SK-N-SH (cell line): Measurements from ENCODE around the gene OPCML. TPM values are rescaled to one million over a fixed set of nuclear protein-coding genes. Genes with fewer than 3 reads are reported as not detected.

Experiments
- CTCF ChIA-PET: fragments of 300-600, 350-600 bp; formaldehyde crosslinking; extraction: SDS; loops from one replicate; lab custom pipeline; 2021; lab: Yijun Ruan, JAX
- POLR2A ChIA-PET: fragments of 350-600 bp; sonication (Branson Sonifier 250); formaldehyde crosslinking; extraction: SDS; loops from one replicate; lab custom pipeline; 2020; ENCODE audit warnings: antibody characterized with exemption, inconsistent platforms; lab: Yijun Ruan, JAX
- DNase-seq: peaks from one replicate; pipeline ENCODE4 v3.0.0; 2012
- H2AFZ ChIP-seq: fragments of 200-600 bp; sonication (generic); 2 replicates; pipeline ENCODE4 v1.8.1; 2016; ENCODE audit warnings: antibody characterized with exemption, mild to moderate bottlenecking, low read depth
- H3F3A ChIP-seq: fragments of 200-600 bp; sonication (generic); replicated peaks from 2 replicates; pipeline ENCODE3; 2016; ENCODE audit warnings: antibody characterized with exemption, mild to moderate bottlenecking; ENCODE audit not compliant: insufficient read depth
- H3K27ac ChIP-seq, 2 experiments: fragments of 200-500 bp in 1 of 2; fragments of 200-600 bp in 1 of 2; sonication (Bioruptor generic) in 1 of 2; sonication (generic), shearing (Covaris generic) in 1 of 2; 2 replicates each; pipeline versions ENCODE4 v1.5.1 to v1.6.1; 2014 to 2016; ENCODE audit warnings: low read depth in 2 of 2, inconsistent platforms in 1 of 2, low read length in 1 of 2, mild to moderate bottlenecking in 1 of 2, mixed read lengths in 1 of 2
- H3K27me3 ChIP-seq: fragments of 200-600 bp; sonication (generic), shearing (Covaris generic); 2 replicates; pipeline ENCODE4 v1.6.1; 2016; ENCODE audit warnings: mixed run types; ENCODE audit not compliant: insufficient read depth
- H3K36me3 ChIP-seq, 2 experiments: fragments of 200-500 bp in 1 of 2; fragments of 200-600 bp in 1 of 2; sonication (Bioruptor generic) in 1 of 2; sonication (generic) in 1 of 2; replicated peaks in 1 of 2; 2 replicates each; pipeline versions ENCODE3 to v1.5.1; 2014 to 2016; ENCODE audit warnings: low read length in 1 of 2, mild to moderate bottlenecking in 1 of 2; ENCODE audit not compliant: insufficient read depth in 2 of 2, control insufficient read depth in 1 of 2
- H3K4me1 ChIP-seq, 2 experiments: fragments of 200-500 bp in 1 of 2; fragments of 200-600 bp in 1 of 2; sonication (Bioruptor generic) in 1 of 2; sonication (generic), shearing (Covaris generic) in 1 of 2; 2 replicates each; pipeline versions ENCODE4 v1.5.1 to v1.6.1; 2014 to 2016; ENCODE audit warnings: low read depth in 1 of 2, low read length in 1 of 2, mixed run types in 1 of 2; ENCODE audit not compliant: insufficient read depth in 2 of 2, control insufficient read depth in 1 of 2
- H3K4me2 ChIP-seq: fragments of 200-600 bp; sonication (generic), shearing (Covaris generic); 2 replicates; pipeline ENCODE4 v1.6.1; 2017; ENCODE audit warnings: mixed run types
- H3K4me3 ChIP-seq, 2 experiments: fragments of 200-500 bp in 1 of 2; fragments of 200-600 bp in 1 of 2; sonication (Bioruptor generic) in 1 of 2; sonication (generic), shearing (Covaris generic) in 1 of 2; 2 replicates each; pipeline versions ENCODE4 v1.5.1 to v1.8.1; 2014 to 2016; ENCODE audit warnings: low read depth in 2 of 2, inconsistent platforms in 1 of 2, low read length in 1 of 2, mild to moderate bottlenecking in 1 of 2, mixed read lengths in 1 of 2, moderate library complexity in 1 of 2
- H3K79me2 ChIP-seq: fragments of 200-600 bp; sonication (generic); 2 replicates; pipeline ENCODE4 v1.8.1; 2017; ENCODE audit warnings: mild to moderate bottlenecking; ENCODE audit not compliant: insufficient read depth
- H3K9ac ChIP-seq: fragments of 200-600 bp; sonication (generic); 2 replicates; pipeline ENCODE4 v1.6.1; 2017; ENCODE audit warnings: mixed run types
- H3K9me2 ChIP-seq: fragments of 200-600 bp; sonication (generic); 2 replicates; pipeline ENCODE4 v1.6.1; 2017; ENCODE audit warnings: mixed run types
- H3K9me3 ChIP-seq: fragments of 200-600 bp; sonication (generic); 2 replicates; pipeline ENCODE4 v1.6.1; 2017; ENCODE audit warnings: mixed run types, mild to moderate bottlenecking, moderate library complexity
- H4K20me1 ChIP-seq: fragments of 200-600 bp; sonication (generic); 2 replicates; pipeline ENCODE4 v1.6.1; 2017; ENCODE audit warnings: mild to moderate bottlenecking, mixed run types; ENCODE audit not compliant: insufficient read depth
- EZH2phosphoT487 ChIP-seq: fragments of 200-600 bp; sonication (generic); IDR thresholded peaks from 2 replicates; pipeline ENCODE4 v1.6.1; 2017; ENCODE audit warnings: low read depth, mixed run types, mild to moderate bottlenecking, antibody characterized with exemption, moderate library complexity, borderline replicate concordance
- FOXM1 ChIP-seq: IDR thresholded peaks from 2 replicates; pipeline ENCODE4 v1.4.0; 2012; ENCODE audit warnings: low read depth, mild to moderate bottlenecking
- GABPA ChIP-seq: IDR thresholded peaks from 2 replicates; pipeline ENCODE4 v1.4.0; 2012; ENCODE audit warnings: low read depth, mild to moderate bottlenecking
- JUND ChIP-seq: IDR thresholded peaks from 2 replicates; pipeline ENCODE4 v1.4.0; 2012
- MEF2A ChIP-seq: IDR thresholded peaks from 2 replicates; pipeline ENCODE4 v1.4.0; 2012; ENCODE audit warnings: low read depth, borderline replicate concordance
- MXI1 ChIP-seq: IDR thresholded peaks from 2 replicates; pipeline ENCODE4 v1.6.1; 2012; ENCODE audit warnings: mild to moderate bottlenecking, low read depth, low read length, improper control_type of control experiment
- NFIC ChIP-seq: IDR thresholded peaks from 2 replicates; pipeline ENCODE4 v1.4.0; 2012; ENCODE audit warnings: borderline replicate concordance
- NRF1 ChIP-seq: IDR thresholded peaks from 2 replicates; pipeline ENCODE4 v1.6.1; 2012; ENCODE audit warnings: low read depth, mild to moderate bottlenecking, low read length
- POLR2AphosphoS5 ChIP-seq: IDR thresholded peaks from 2 replicates; pipeline ENCODE4 v1.6.1; 2012; ENCODE audit warnings: low read depth, low read length
- RAD21 ChIP-seq: IDR thresholded peaks from 2 replicates; pipeline ENCODE4 v1.6.1; 2012; ENCODE audit warnings: mild to moderate bottlenecking, low read length
- RCOR1 ChIP-seq: fragments of 150-350 bp; IDR thresholded peaks from 2 replicates; pipeline ENCODE4 v1.6.1; 2017; ENCODE audit warnings: antibody characterized with exemption, low read length
- REST ChIP-seq: IDR thresholded peaks from 2 replicates; pipeline ENCODE4 v1.6.1; 2012; ENCODE audit warnings: mild to moderate bottlenecking, low read depth, low read length, moderate library complexity
- RXRA ChIP-seq: IDR thresholded peaks from 2 replicates; pipeline ENCODE4 v1.4.0; 2012; ENCODE audit warnings: low read depth, mild to moderate bottlenecking, borderline replicate concordance
- SMC3 ChIP-seq: IDR thresholded peaks from 2 replicates; pipeline ENCODE4 v1.6.1; 2012; ENCODE audit warnings: low read depth, low read length, improper control_type of control experiment
- TAF1 ChIP-seq: IDR thresholded peaks from 2 replicates; pipeline ENCODE4 v1.6.1; 2012; ENCODE audit warnings: low read depth, mild to moderate bottlenecking, low read length, moderate library complexity, borderline replicate concordance
- WGBS: methylation state at CpG from one replicate; pipeline ENCODE4 v1.1.6; 2017; ENCODE audit warnings: low lambda C conversion rate; 5-methylcytosine and 5-hydroxymethylcytosine counted together
- polyA plus RNA-seq, 3 experiments: library from polyadenylated mRNA; depleted of rRNA; stranded (reverse); fragments of >200 nt; gene quantifications; 2 replicates each; pipeline ENCODE4 v1.2.3, GENCODE V29; 2012
- TF ChIP-seq, protein P1 (sequence below): fragments of 200-600 bp; sonication (generic); IDR thresholded peaks from 2 replicates; pipeline ENCODE4 v1.6.1; 2017; ENCODE audit warnings: antibody characterized with exemption, mild to moderate bottlenecking, moderate library complexity
- TF ChIP-seq, protein P2 (sequence below): fragments of 150-350 bp; IDR thresholded peaks from 2 replicates; pipeline ENCODE4 v1.6.1; 2016; ENCODE audit warnings: mild to moderate bottlenecking, low read depth, low read length

Gene OPCML
- polyA plus RNA-seq, 1 of the 3 experiments (the other 2 are of a cell fraction), result not detected

DNA sequence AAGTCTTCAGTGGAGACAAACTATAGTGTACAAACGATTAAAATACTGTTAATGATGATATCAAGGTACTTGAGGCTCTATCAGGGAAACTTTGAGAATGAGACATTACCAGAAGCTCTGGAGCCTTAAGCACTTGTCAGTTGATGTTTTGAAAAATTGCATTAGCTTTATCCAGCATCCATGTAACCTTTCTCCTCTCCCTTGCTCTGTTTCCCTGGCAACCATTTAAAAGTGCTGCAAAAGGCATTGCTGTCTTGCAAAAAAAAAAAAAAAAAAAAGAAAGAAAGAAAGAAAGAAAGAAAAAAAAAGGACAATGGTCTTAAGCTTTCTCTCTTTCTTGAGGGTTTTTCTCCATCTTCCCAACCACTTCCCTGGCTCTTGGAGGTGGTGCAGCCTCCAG is 787.0 kb downstream of the OPCML start:
- H3K4me2 ChIP-seq, result no peak overlapping the region
- H3K27ac ChIP-seq, result no peak overlapping the region
- ChIA-PET CTCF (no interaction called here), POLR2A (no interaction called here)
- no peak overlapping the region for H3K9ac ChIP-seq
- no peaks in the 10 kb centered on the region for H3K9me3 ChIP-seq
- 18% methylated on average over 1 of the region's 1 CpG for WGBS
- H3F3A ChIP-seq, result no peaks in the 10 kb centered on the region
- H3K4me1 ChIP-seq, result no peaks in the 10 kb centered on the region
- no peaks in the 10 kb centered on the region for H3K36me3 ChIP-seq
- DNase-seq, result no peak
- H3K4me3 ChIP-seq, result no peak overlapping the region
- no peak for TF ChIP-seq RAD21
- no peak for TF ChIP-seq JUND
- no peak for TF ChIP-seq SMC3
- no peak for TF ChIP-seq FOXM1
- TF ChIP-seq MEF2A, result no peak
- TF ChIP-seq GABPA, result no peak
- no peak for TF ChIP-seq RXRA
- no peak for TF ChIP-seq NRF1
- TF ChIP-seq, protein P1, sequence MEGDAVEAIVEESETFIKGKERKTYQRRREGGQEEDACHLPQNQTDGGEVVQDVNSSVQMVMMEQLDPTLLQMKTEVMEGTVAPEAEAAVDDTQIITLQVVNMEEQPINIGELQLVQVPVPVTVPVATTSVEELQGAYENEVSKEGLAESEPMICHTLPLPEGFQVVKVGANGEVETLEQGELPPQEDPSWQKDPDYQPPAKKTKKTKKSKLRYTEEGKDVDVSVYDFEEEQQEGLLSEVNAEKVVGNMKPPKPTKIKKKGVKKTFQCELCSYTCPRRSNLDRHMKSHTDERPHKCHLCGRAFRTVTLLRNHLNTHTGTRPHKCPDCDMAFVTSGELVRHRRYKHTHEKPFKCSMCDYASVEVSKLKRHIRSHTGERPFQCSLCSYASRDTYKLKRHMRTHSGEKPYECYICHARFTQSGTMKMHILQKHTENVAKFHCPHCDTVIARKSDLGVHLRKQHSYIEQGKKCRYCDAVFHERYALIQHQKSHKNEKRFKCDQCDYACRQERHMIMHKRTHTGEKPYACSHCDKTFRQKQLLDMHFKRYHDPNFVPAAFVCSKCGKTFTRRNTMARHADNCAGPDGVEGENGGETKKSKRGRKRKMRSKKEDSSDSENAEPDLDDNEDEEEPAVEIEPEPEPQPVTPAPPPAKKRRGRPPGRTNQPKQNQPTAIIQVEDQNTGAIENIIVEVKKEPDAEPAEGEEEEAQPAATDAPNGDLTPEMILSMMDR, result no peak
- no peak for TF ChIP-seq POLR2AphosphoS5
- no peak for TF ChIP-seq NFIC
- TF ChIP-seq, protein P2, sequence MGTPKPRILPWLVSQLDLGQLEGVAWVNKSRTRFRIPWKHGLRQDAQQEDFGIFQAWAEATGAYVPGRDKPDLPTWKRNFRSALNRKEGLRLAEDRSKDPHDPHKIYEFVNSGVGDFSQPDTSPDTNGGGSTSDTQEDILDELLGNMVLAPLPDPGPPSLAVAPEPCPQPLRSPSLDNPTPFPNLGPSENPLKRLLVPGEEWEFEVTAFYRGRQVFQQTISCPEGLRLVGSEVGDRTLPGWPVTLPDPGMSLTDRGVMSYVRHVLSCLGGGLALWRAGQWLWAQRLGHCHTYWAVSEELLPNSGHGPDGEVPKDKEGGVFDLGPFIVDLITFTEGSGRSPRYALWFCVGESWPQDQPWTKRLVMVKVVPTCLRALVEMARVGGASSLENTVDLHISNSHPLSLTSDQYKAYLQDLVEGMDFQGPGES, result no peak
- no peak for TF ChIP-seq REST
- no peak for TF ChIP-seq RCOR1
- no peak for TF ChIP-seq MXI1
- no peak for TF ChIP-seq EZH2phosphoT487
- TF ChIP-seq TAF1, result no peak
- H3K27me3 ChIP-seq, result no peaks in the 10 kb centered on the region
- H3K9me2 ChIP-seq, result no peaks in the 10 kb centered on the region
- no peak overlapping the region for H2AFZ ChIP-seq
- no peaks in the 10 kb centered on the region for H4K20me1 ChIP-seq
- H3K79me2 ChIP-seq, result no peaks in the 10 kb centered on the region
